ACHN (cell line): ENCODE results near the gene SLIT1.

Experiments
- DNase-seq: peaks from one replicate; pipeline ENCODE4 v3.0.0-alpha.2; 2015
- in situ Hi-C: cut with HindIII; loops from 2 replicates; pipeline ENCODE4 v1.10.0; 2017; ENCODE audit warnings: low sequenced_read_pairs, low pct_ligation_motif_present, low pct_unique_long_range_greater_than_20kb

Gene SLIT1

GRCh38 chr10:97128516-97129154 lies 57.1 kb downstream of the SLIT1 start:
- in situ Hi-C loops, result no loop called here
- DNase-seq, result no peak

DNA sequence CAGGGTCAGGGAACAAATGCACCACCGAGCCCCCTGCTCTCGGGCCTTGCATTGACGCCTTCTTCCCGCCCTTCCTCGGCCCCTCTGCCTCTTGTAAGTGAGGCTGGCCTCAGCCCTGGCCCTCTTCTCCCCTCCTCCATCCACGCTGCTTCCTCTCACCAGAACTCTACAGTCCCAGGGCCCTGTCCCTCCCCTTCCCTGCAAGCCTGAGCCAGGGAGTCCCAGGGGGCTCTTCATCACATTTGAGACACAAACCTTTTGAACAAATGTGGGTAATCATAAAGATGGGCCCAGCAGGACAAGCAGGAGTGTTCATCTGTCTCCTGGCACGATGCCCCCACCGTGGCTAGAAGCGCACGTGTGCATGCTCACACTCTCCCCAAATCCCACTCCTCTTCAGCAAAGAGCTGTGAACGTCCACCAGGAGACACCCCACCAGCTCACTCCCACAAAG lies 57.7 kb downstream of the SLIT1 start:
- in situ Hi-C loops, result no loop called here
- no peak for DNase-seq

- in situ Hi-C loops, result no loop called here
Measured at GRCh38 chr10:97127509-97127908, 58.2 kb downstream of the SLIT1 start.

GRCh38 chr10:97124211-97124610 lies 61.5 kb downstream of the SLIT1 start:
- in situ Hi-C loops, result no loop called here

More at GRCh38 chr10:97127509-97127908, 58.2 kb downstream of the SLIT1 start:
- no peak for DNase-seq

GRCh38 chr10:97123765-97124164 lies 62.0 kb downstream of the SLIT1 start:
- in situ Hi-C loops, result no loop called here
- no peak for DNase-seq

More at GRCh38 chr10:97124211-97124610, 61.5 kb downstream of the SLIT1 start:
- DNase-seq, result no peak

DNA sequence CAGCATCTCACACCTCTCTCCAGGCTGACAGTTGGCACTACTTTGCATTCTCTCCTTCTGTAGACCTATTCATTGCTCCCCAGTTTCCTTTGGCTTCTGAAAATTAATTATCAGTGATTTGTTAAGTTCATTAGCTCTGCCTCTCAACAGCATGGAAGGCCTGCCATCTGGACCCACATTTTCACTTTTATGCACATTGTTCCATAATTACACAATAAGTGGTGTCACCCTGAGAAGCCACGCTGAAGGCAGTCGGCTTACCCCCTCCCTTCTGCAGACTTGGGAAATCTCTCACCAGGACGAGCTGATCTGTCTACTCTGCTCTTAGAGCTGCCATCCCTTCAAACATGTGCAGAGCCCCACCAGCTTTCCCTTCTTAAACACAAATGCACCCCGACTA lies 64.7 kb downstream of the SLIT1 start:
- no peak for DNase-seq
- in situ Hi-C loops, result no loop called here

DNA sequence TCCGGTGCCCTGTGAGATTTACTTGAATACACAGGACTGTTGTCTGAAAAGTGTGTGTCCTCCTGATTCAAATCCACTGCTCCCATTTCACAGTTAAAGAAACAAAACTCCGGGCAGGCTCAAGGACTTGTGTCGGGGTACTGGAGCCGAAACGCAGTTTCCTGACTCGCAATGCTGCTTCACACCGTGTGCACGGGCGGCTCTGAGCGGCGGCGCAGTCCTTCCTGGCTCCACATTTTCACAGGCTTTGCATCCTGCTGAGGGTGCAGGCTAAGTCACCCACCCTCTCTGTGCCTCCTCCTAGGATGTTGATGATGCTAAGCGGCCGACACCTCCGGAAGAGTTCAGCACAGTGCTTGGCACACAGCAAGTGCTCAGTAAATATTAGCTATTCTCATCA lies 65.4 kb downstream of the SLIT1 start:
- DNase-seq, result no peak
- in situ Hi-C loops, result no loop called here

- DNase-seq, result no peak
- in situ Hi-C loops, result no loop called here
Measured at GRCh38 chr10:97119058-97119745, 66.6 kb downstream of the SLIT1 start.

DNA sequence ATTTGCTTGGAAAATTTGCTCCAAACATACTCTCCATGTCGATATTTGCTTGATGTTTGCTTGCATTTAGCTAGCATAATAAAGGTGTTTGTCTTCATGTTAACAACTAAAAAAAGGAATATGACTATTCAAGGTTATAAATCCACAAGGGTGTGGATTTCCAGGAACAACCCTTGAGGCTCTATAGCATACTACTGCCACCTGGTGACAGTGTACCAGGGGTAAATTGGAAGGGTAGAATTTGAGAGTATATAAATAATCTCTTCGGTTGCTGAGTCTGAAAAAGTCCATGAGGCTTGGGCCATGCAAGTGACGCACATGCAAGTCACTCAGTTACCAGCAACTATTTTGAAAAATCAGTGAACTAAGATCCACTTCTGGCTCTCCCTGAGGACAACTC lies 68.4 kb downstream of the SLIT1 start:
- peak; percentile 32 for DNase-seq
- in situ Hi-C loops, result no loop called here

- no peak for DNase-seq
- in situ Hi-C loops, result no loop called here
Measured at GRCh38 chr10:97116462-97117162, 69.1 kb downstream of the SLIT1 start.

DNA sequence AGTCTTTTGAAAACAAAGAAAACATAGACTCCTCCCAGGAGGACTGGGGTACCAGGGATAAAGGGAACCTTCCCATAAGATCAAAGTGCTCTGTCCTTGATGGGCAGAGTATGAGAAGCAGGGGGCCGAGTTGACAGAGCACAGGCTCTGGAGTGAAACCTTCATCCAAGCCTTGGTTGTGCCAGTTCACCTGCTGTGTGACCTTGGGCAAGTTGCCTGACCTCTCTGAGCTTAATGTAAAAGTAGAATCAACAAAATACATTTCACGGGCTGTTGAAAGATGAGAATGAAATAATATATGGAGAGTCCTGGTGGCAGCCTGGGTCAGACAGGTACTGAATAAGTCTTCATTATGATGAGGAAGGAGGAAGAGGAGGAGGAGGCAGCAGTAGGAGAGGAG lies 69.9 kb downstream of the SLIT1 start:
- no peak for DNase-seq
- in situ Hi-C loops, result no loop called here

- in situ Hi-C loops, result no loop called here
Measured at GRCh38 chr10:97111615-97112014, 74.1 kb downstream of the SLIT1 start.

DNA sequence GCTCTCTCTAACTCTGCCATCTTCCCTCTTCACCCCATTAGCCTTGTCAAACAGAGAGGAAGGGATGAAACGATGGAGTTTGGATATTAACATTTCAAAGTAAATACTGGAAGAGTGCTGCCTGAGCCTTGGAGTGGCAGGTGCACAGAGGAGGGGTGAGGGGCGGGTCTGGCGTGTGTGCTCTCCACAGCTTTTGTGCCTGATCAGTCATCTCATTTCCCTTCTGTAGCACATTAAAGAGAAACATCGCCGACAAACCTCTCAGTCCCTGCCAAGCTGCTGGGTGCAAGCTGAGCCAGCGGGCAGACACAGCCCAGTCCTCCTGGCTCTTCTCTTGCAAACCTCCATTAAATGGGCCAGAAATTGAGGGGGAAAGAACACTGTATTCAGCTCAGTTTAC lies 76.2 kb downstream of the SLIT1 start:
- in situ Hi-C loops, result no loop called here
- no peak for DNase-seq

More at GRCh38 chr10:97111615-97112014, 74.1 kb downstream of the SLIT1 start:
- DNase-seq, result no peak

GRCh38 chr10:97107551-97107950 lies 78.2 kb downstream of the SLIT1 start:
- no peak for DNase-seq
- in situ Hi-C loops, result no loop called here

DNA sequence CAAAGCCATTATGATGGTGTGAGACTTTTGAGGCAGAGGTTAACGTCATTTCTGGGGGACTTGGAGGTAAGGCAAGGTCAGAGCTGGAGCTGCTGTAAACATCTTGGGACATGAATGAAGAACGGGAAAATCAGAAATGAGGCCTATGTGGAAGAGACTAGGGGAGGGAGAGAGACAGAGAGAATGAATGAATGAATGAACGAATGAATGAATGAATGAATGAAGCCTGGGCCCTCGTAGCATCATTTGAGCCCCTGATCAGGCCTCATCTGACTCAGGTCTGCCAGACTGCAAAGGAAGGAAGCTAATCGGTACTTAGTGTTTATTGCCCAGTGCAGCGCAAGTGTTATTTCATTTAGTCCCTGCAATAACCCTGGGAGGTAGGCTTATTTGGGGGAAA lies 79.6 kb downstream of the SLIT1 start:
- no peak for DNase-seq
- in situ Hi-C loops, result no loop called here

DNA sequence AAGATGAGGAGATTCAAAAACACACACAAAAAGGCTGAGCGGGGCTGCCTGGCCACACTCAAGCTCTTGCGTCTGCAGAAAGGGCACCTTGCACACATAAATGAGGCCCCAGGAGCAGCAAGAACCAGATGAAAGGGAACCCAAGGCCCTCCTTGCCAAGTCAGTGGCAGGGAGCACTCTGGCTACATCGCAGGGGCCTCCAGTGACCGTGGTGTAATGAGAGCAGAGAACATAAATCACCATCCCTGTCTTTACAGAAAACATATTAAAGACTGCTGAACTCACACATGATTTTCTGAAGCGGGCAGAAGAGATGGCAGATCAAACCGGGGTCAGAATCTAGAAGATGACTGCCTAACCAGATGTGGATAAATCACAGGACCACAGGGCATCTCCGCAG lies 80.5 kb downstream of the SLIT1 start:
- in situ Hi-C loops, result no loop called here
- no peak for DNase-seq

- in situ Hi-C loops, result no loop called here
Measured at GRCh38 chr10:97103316-97104080, 82.3 kb downstream of the SLIT1 start.

DNA sequence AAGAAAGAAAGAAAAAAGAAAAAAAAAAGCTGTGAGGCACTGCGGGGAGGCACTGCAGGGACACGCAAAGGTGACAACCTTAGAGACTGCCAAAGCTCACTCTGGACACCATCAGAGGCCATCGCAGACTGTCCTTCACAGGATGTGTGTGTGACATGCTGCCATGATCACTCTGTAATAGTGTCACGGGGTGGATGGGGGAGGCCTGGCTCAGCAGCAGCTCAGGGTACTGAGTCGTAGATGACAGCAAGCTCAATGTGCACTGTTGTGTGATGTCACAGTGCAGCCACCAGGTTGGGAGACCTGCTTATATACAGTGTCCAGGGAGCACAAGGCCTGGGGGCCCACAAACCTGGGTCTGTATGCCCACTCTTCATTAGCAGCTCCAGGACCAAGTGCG lies 83.3 kb downstream of the SLIT1 start:
- in situ Hi-C loops, result no loop called here

More at GRCh38 chr10:97103316-97104080, 82.3 kb downstream of the SLIT1 start:
- DNase-seq, result no peak

More for the DNA sequence above, 83.3 kb downstream of the SLIT1 start:
- no peak for DNase-seq
